WTC11 (cell line): ENCODE results near the gene OR6C2.

ENCODE experiments used
- NFYB ChIP-seq: sonication (generic); formaldehyde crosslinking; conservative IDR thresholded peaks from 2 replicates; pipeline ENCODE4 v1.8.0; 2022; ENCODE audit warnings: low read depth, missing genetic modification reagents
- TF ChIP-seq, protein P1 (sequence below): fragments of 200-600 bp; IDR thresholded peaks from 2 replicates; pipeline ENCODE4 v1.8.0; 2022; ENCODE audit warnings: antibody characterized with exemption

GRCh38 chr12:55443776-55444175, at the start of gene OR6C2:
- TF ChIP-seq, protein P1, sequence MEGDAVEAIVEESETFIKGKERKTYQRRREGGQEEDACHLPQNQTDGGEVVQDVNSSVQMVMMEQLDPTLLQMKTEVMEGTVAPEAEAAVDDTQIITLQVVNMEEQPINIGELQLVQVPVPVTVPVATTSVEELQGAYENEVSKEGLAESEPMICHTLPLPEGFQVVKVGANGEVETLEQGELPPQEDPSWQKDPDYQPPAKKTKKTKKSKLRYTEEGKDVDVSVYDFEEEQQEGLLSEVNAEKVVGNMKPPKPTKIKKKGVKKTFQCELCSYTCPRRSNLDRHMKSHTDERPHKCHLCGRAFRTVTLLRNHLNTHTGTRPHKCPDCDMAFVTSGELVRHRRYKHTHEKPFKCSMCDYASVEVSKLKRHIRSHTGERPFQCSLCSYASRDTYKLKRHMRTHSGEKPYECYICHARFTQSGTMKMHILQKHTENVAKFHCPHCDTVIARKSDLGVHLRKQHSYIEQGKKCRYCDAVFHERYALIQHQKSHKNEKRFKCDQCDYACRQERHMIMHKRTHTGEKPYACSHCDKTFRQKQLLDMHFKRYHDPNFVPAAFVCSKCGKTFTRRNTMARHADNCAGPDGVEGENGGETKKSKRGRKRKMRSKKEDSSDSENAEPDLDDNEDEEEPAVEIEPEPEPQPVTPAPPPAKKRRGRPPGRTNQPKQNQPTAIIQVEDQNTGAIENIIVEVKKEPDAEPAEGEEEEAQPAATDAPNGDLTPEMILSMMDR = no peak
- TF ChIP-seq NFYB (CRISPR knock-in tag) = no peak
